RPMI7951 (cell line): ENCODE measurements around the gene OR6C2. TPM values are rescaled to one million over a fixed set of nuclear protein-coding genes. Genes with fewer than 3 reads are reported as not detected.
"Not testable (repeated sequence)": the region's sequence is repeated elsewhere in the genome, so short reads cannot be mapped to it uniquely, and the experiment has no call there.

Experiments used
- DNase-seq: peaks from one replicate; pipeline ENCODE4 v3.0.0-alpha.2; 2012; ENCODE audit warnings: low read depth
- total RNA-seq: library from RNA; depleted of rRNA; stranded (reverse); fragments of >200 nt; shearing (Covaris generic); gene quantifications from 2 replicates; pipeline ENCODE4 v1.2.3, GENCODE V29; 2014; rRNA removed

Gene OR6C2
- total RNA-seq, 1 experiment from 2014 or later = not detected

DNA sequence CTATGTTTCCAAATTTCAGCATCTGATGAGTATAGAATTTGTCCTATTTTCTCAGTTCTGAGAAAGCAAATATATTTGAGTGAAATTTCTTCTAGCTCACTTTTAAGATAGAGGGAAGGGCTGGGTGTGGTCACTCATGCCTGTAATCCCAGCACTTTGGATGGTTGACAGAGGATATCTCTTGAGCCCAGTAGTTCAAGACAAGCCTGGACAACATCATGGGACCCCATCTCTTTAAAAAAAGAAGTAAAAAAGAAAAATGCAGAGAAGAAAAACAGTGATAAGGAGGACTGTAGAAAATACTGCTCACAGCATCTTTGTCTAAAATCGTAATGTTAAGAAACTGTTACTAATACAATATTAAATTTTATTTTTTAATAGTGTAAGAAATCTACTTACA lies 28.4 kb downstream of the OR6C2 start:
- DNase-seq = no peak

DNA sequence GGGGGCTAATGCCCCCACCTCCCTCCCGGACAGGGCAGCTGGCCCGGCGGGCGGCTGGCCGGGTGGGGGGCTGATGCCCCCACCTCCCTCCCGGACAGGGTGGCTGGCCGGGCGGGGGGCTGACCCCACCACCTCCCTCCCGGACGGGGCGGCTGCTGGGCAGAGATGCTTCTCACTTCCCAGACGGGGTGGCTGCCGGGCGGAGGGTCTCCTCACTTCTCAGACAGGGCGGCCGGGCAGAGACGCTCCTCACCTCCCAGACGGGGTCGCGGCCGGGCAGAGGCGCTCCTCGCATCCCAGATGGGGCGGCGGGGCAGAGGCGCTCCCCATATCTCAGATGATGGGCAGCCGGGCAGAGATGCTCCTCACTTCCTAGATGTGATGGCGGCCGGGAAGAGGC lies 35.3 kb downstream of the OR6C2 start:
- not testable (repeated sequence) for DNase-seq

DNA sequence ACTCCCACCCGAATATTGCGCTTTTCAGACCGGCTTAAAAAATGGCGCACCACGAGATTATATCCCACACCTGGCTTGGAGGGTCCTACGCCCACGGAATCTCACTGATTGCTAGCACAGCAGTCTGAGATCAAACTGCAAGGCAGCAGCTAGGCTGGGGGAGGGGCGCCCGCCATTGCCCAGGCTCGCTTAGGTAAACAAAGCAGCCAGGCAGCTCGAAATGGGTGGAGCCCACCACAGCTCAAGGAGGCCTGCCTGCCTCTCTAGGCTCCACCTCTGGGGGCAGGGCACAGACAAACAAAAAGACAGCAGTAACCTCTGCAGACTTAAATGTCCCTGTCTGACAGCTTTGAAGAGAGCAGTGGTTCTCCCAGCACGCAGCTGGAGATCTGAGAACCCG lies 40.4 kb downstream of the OR6C2 start:
- DNase-seq = not testable (repeated sequence)

DNA sequence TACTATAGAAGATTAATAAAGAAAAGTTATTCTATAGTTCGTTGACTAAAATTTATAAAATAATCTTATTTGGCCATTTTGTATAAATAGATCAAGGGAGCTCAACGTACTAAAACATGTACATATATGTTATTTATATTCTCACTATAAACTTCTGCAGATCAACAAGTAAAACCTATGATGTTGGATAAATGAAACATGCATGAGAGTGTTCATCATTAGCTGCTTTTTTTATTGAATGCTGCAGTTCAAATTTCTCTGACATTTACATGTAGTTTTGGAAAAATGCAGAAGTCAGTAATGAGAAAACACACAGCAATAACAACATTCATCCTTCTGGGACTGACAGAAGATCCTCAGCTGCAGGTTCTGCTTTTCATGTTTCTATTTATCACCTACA lies 48.2 kb downstream of the OR6C2 start, which contains the start of gene OR6C68:
OR6C68 (plus strand) TSS at position 301 of the 400 bp plus-strand sequence; CDS start at position 301, 0 bp downstream.
- DNase-seq = no peak

DNA sequence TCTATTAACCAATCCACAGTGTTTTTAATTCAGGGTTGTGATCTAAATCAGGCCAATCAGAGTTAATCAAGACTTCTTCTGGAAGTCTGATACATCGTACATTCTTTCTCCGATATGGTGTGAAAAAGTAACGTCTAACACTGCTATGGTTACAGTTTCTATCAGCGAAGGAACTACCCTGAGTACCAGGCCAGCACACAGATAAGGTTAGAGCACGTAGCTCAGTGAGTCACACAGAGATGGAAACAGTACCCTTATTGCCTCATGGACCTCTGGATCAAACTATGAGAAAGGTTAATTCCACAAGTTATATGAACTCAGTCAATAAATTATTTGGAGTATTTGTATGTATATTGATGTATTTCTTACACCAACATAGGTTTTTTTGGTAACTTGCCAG lies 51.6 kb downstream of the OR6C2 start:
- DNase-seq = no peak

DNA sequence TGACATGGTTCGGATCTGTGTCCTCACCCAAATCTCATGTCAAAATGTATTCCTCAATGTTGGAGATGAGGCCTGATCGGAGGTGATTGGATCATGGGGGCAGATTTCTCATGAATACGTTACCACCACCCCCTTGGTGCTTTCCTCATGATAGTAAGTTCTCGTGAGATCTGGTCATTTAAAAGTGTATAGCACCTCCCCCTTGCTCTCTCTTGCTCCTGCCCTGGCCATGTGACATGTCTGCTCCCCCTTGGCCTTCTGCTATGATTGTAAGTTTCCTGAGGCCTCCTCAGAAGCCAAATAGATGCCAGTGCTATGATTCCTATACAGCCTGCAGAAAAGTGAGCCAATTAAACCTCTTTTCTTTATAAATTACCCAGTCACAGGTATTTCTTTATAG lies 55.4 kb downstream of the OR6C2 start:
- no peak for DNase-seq

DNA sequence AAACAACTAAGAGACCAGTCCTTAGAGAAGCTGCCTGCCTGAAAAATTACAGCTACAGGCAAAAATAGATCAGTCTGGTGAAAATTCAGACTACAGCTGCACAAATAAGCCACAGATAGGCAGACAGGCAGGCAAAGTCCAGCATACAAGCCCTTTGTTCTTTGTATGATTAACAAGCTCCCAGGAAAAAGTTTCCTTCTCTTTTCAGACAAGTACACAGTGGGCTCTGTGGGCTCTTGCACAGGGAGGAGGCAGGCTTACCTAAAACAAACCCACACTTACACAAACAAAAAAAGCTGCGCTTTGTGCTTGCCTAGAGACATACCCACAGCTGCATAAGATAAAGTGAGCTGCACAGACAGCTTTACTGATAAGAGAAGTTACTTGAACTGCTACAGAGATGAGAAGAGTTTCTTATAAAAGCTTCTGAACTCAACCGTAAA lies 56.0 kb downstream of the OR6C2 start:
- peak; percentile 13 for DNase-seq

DNA sequence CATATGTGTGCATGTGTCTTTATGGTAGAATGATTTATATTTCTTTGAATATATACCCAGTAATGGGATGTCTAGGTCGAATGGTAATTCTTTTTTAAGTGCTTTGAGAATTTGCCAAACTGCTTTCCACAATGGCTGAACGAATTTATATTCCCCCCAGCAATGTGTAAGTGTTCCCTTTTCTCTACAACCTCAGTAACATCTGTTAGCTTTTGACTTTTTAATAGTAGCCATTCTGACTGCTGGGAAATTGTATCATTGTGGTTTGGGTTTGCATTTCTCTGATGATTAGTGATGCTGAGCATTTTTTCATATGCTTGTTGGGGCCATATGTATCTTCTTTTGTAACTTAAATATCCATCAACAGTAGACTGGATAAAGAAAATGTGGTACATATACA lies 57.7 kb downstream of the OR6C2 start:
- DNase-seq = no peak

Other genes with a start within 250 kb of the OR6C2 start
- gene OR10A7, start 223.1 kb upstream of the OR6C2 start, total RNA-seq = not detected in 2 replicates
- gene OR6C74, start 199.5 kb upstream of the OR6C2 start, total RNA-seq = not detected in 2 replicates
- gene OR6C6, start 147.5 kb upstream of the OR6C2 start, total RNA-seq = not detected in 2 replicates
- not detected in 2 replicates for gene OR6C1, start 129.7 kb upstream of the OR6C2 start, total RNA-seq
- not detected in 2 replicates for gene OR6C3, start 113.3 kb upstream of the OR6C2 start, total RNA-seq
- not detected in 2 replicates for gene OR6C75, start 81.1 kb upstream of the OR6C2 start, total RNA-seq
- gene OR6C65, start 43.5 kb upstream of the OR6C2 start, total RNA-seq = not detected in 2 replicates
- gene OR6C76, start 17.8 kb upstream of the OR6C2 start, total RNA-seq = not detected in 2 replicates
- not detected in 2 replicates for gene OR6C70, start 26.1 kb downstream of the OR6C2 start, total RNA-seq
- not detected in 2 replicates for gene OR6C68, start 48.3 kb downstream of the OR6C2 start, total RNA-seq
- not detected in 2 replicates for gene OR6C4, start 105.5 kb downstream of the OR6C2 start, total RNA-seq
- gene OR2AP1, start 128.4 kb downstream of the OR6C2 start, total RNA-seq = not detected in 2 replicates
- gene OR10P1, start 192.8 kb downstream of the OR6C2 start, total RNA-seq = not detected in 2 replicates